ENCODE data around the gene B4GALNT4.

DNA sequence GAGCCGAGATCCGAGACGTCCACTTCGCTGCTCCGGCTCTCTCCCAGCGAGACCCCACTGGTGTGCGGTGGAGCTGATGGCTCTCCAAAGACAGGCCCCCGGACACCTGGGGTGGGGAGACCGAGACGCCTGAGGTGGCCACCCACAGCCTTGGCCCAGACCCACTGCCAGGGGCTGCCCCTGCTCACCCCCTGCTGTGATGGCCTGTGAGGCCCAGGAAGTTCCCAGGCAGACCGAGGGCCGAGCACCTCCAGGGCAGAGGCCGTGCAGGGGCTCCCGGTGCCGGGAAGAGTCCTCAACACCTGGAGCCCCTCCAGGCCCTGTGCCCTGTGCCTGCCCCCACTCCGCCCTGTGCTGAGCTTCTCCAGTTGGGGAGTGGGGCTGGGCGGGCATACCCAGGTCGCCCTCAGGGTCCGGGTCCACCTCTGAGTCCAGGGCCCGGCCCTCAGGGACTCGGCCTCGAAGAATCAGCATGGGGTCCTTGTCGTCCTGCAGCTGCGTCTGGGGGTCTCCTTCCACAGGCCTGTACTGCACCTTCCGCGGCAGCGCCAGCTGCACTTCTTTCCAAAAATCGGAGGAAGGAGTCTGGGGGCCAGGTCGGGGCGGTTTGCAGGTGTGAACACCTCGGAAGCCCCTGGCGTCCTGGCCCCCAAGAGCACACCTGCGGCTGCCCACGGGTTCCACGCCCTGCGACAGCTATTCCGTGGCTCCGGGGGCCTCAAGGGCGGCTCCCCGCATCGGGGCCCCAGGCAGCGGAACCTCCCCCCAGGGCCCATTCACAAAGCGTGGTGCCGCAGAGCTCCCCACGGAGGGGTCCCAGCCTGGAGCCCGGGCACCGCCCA lies 36.9 kb downstream of the B4GALNT4 start:
- no peak for TF ChIP-seq EZH2 (IDR thresholded peaks at IDR 0.05; ENCODE audit: low read length, missing control alignments)
- TF ChIP-seq, protein P1, sequence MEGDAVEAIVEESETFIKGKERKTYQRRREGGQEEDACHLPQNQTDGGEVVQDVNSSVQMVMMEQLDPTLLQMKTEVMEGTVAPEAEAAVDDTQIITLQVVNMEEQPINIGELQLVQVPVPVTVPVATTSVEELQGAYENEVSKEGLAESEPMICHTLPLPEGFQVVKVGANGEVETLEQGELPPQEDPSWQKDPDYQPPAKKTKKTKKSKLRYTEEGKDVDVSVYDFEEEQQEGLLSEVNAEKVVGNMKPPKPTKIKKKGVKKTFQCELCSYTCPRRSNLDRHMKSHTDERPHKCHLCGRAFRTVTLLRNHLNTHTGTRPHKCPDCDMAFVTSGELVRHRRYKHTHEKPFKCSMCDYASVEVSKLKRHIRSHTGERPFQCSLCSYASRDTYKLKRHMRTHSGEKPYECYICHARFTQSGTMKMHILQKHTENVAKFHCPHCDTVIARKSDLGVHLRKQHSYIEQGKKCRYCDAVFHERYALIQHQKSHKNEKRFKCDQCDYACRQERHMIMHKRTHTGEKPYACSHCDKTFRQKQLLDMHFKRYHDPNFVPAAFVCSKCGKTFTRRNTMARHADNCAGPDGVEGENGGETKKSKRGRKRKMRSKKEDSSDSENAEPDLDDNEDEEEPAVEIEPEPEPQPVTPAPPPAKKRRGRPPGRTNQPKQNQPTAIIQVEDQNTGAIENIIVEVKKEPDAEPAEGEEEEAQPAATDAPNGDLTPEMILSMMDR (conservative IDR thresholded peaks at IDR 0.05 in 1 of 2, IDR thresholded peaks at IDR 0.05 in 1 of 2; ENCODE audit: low read depth in 1 of 2, low read length in 2 of 2): no peak
